Effector memory CD4-positive, alpha-beta T cell (primary cell): ENCODE data around the gene CDKN2AIPNL.
"Not testable (repeated sequence)": the region's sequence is repeated elsewhere in the genome, so short reads cannot be mapped to it uniquely, and the experiment has no call there.

Experiments
- DNase-seq, 3 donors: peaks; one replicate each; pipeline ENCODE4 v3.0.0-alpha.2; 2020
- H3K27ac ChIP-seq: 2 replicates; pipeline ENCODE4 v1.7.0; 2013; ENCODE audit warnings: mild to moderate bottlenecking, low read length, moderate library complexity; ENCODE audit not compliant: insufficient read depth, poor library complexity, severe bottlenecking
- H3K27me3 ChIP-seq: replicated peaks from 2 replicates; pipeline ENCODE4 v1.7.0; 2013; ENCODE audit warnings: mild to moderate bottlenecking, low read length; ENCODE audit not compliant: insufficient read depth, control insufficient read depth, poor library complexity, severe bottlenecking
- H3K36me3 ChIP-seq: 2 replicates; pipeline ENCODE4 v1.7.0; 2013; ENCODE audit warnings: mild to moderate bottlenecking, low read length, moderate library complexity; ENCODE audit not compliant: control insufficient read depth, insufficient read depth
- H3K4me1 ChIP-seq: 2 replicates; pipeline ENCODE4 v1.7.0; 2013; ENCODE audit warnings: low read length, mild to moderate bottlenecking; ENCODE audit not compliant: control insufficient read depth, insufficient read depth, poor library complexity, severe bottlenecking
- H3K4me3 ChIP-seq: 2 replicates; pipeline ENCODE4 v1.7.0; 2013; ENCODE audit warnings: low read length, low read depth, mild to moderate bottlenecking; ENCODE audit not compliant: insufficient read depth, poor library complexity, severe bottlenecking
- H3K9me3 ChIP-seq: 2 replicates; pipeline ENCODE4 v1.7.0; 2013; ENCODE audit warnings: mild to moderate bottlenecking, low read length, moderate library complexity; ENCODE audit not compliant: control insufficient read depth

Gene CDKN2AIPNL

GRCh38 chr5:134406390-134406789, 5.3 kb downstream of the CDKN2AIPNL start:
- no peak for DNase-seq

GRCh38 chr5:134403951-134404350, 7.7 kb downstream of the CDKN2AIPNL start:
- Histone ChIP-seq H3K27ac (no peak overlapping the region), H3K27me3 (no peaks in the 10 kb centered on the region), H3K36me3 (peaks cover 7% of the 10 kb centered on the region), H3K4me3 (no peak overlapping the region), H3K4me1 (no peaks in the 10 kb centered on the region), H3K9me3 (no peaks in the 10 kb centered on the region)
- no peak for DNase-seq

More at GRCh38 chr5:134406390-134406789, 5.3 kb downstream of the CDKN2AIPNL start:
- Histone ChIP-seq H3K4me3 (no peak overlapping the region), H3K36me3 (peaks cover 7% of the 10 kb centered on the region), H3K27me3 (no peaks in the 10 kb centered on the region), H3K9me3 (no peaks in the 10 kb centered on the region), H3K27ac (no peak overlapping the region), H3K4me1 (peaks cover 7% of the 10 kb centered on the region)

GRCh38 chr5:134398609-134399155, 13.0 kb downstream of the CDKN2AIPNL start:
- no peaks in the 10 kb centered on the region for H3K4me1 ChIP-seq
- H3K9me3 ChIP-seq = no peaks in the 10 kb centered on the region
- H3K27ac ChIP-seq = no peak overlapping the region
- no peak overlapping the region for H3K4me3 ChIP-seq
- H3K36me3 ChIP-seq = peaks cover 36% of the 10 kb centered on the region
- no peaks in the 10 kb centered on the region for H3K27me3 ChIP-seq
- no peak for DNase-seq

GRCh38 chr5:134397196-134397595, 14.5 kb downstream of the CDKN2AIPNL start:
- Histone ChIP-seq H3K36me3 (peaks cover 47% of the 10 kb centered on the region), H3K27me3 (no peaks in the 10 kb centered on the region), H3K9me3 (no peaks in the 10 kb centered on the region), H3K4me3 (no peak overlapping the region), H3K27ac (no peak overlapping the region), H3K4me1 (no peaks in the 10 kb centered on the region)
- no peak for DNase-seq

- Histone ChIP-seq H3K4me3 (no peak overlapping the region), H3K36me3 (peaks cover 52% of the 10 kb centered on the region), H3K27me3 (no peaks in the 10 kb centered on the region), H3K9me3 (no peaks in the 10 kb centered on the region), H3K27ac (no peak overlapping the region), H3K4me1 (no peaks in the 10 kb centered on the region)
- DNase-seq = no peak
Observed at GRCh38 chr5:134396274-134396673, 15.4 kb downstream of the CDKN2AIPNL start.

- Histone ChIP-seq H3K36me3 (peaks cover 66% of the 10 kb centered on the region), H3K27me3 (no peaks in the 10 kb centered on the region), H3K4me1 (no peaks in the 10 kb centered on the region), H3K27ac (no peak overlapping the region), H3K4me3 (no peak overlapping the region), H3K9me3 (no peaks in the 10 kb centered on the region)
- no peak for DNase-seq
Observed at GRCh38 chr5:134394932-134395331, 16.7 kb downstream of the CDKN2AIPNL start.

- H3K9me3 ChIP-seq = no peaks in the 10 kb centered on the region
- H3K4me1 ChIP-seq = no peaks in the 10 kb centered on the region
- no peak for DNase-seq
- H3K27ac ChIP-seq = no peak overlapping the region
- H3K27me3 ChIP-seq = no peaks in the 10 kb centered on the region
- no peak overlapping the region for H3K4me3 ChIP-seq
- peaks cover 75% of the 10 kb centered on the region for H3K36me3 ChIP-seq
Observed at GRCh38 chr5:134392301-134392700, 19.4 kb downstream of the CDKN2AIPNL start.

GRCh38 chr5:134387443-134387842, 24.2 kb downstream of the CDKN2AIPNL start:
- H3K4me1 ChIP-seq = no peaks in the 10 kb centered on the region
- no peak overlapping the region for H3K4me3 ChIP-seq
- no peak overlapping the region for H3K27ac ChIP-seq
- no peaks in the 10 kb centered on the region for H3K27me3 ChIP-seq
- DNase-seq = no peak
- H3K9me3 ChIP-seq = no peaks in the 10 kb centered on the region
- H3K36me3 ChIP-seq = peaks cover 72% of the 10 kb centered on the region

GRCh38 chr5:134383980-134384697, 27.5 kb downstream of the CDKN2AIPNL start:
- H3K9me3 ChIP-seq = no peaks in the 10 kb centered on the region
- H3K27me3 ChIP-seq = no peaks in the 10 kb centered on the region
- peaks cover 4% of the 10 kb centered on the region for H3K4me1 ChIP-seq
- no peak for DNase-seq
- no peak overlapping the region for H3K4me3 ChIP-seq
- H3K27ac ChIP-seq = no peak overlapping the region
- peaks cover 56% of the 10 kb centered on the region for H3K36me3 ChIP-seq

- H3K27me3 ChIP-seq, H3K4me3 ChIP-seq, DNase-seq, H3K9me3 ChIP-seq, H3K4me1 ChIP-seq, H3K27ac ChIP-seq: not testable (repeated sequence)
- peaks cover 48% of the 10 kb centered on the region for H3K36me3 ChIP-seq
Observed at GRCh38 chr5:134382204-134382603, 29.5 kb downstream of the CDKN2AIPNL start.
